ENCODE results near the gene ZSCAN16.

Gene ZSCAN16

GRCh38 chr6:28125401-28125800, 992 bp downstream of the ZSCAN16 start:
- in situ Hi-C loops (cut with MboI; ENCODE audit: low sequenced_read_pairs): no loop called here

- in situ Hi-C loops (cut with MboI; ENCODE audit: low sequenced_read_pairs): no loop called here
Observed at GRCh38 chr6:28134015-28134414, 9.6 kb downstream of the ZSCAN16 start.

GRCh38 chr6:28134716-28135115, 10.3 kb downstream of the ZSCAN16 start:
- in situ Hi-C loops (cut with MboI; ENCODE audit: low sequenced_read_pairs): no loop called here

- in situ Hi-C loops (cut with MboI; ENCODE audit: low sequenced_read_pairs): no loop called here
Observed at GRCh38 chr6:28135393-28135792, 11.0 kb downstream of the ZSCAN16 start.

- in situ Hi-C loops (cut with MboI; ENCODE audit: low sequenced_read_pairs): no loop called here
Observed at GRCh38 chr6:28136585-28137504, 12.4 kb downstream of the ZSCAN16 start.

GRCh38 chr6:28137505-28137981, 13.1 kb downstream of the ZSCAN16 start:
- in situ Hi-C loops (cut with MboI; ENCODE audit: low sequenced_read_pairs): no loop called here

DNA sequence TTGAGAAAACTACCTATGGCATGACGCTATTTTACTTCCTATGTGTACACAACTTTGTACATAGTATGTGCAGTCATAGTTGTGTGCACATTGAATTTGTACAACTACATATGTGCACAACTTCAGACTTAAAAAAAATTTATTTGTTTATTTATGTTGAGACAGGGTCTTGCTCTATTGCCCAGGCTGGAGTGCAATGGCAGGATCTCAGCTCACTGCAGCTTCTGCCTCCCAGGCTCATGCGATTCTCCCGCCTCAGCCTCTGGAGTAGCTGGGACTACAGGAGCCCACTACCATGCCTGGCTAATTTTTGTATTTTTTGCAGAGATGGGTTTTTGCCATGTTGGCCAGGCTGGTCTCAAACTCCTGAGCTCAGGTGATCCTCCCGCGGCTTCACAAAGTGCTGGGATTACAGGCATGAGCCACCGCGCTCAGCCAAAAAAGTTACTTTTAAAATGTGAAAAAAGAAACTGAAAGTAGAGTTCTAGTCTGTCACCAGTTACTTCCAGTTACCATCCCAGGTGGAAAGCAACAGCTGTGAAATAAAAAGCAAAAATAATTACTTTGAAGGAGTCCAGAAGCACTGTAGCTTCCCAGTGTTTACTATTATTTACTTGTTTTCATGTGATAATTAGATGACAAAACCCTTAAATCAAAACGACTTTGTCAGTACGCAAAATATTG, 15.6 kb downstream of the ZSCAN16 start:
- in situ Hi-C loops (cut with MboI; ENCODE audit: low sequenced_read_pairs): no loop called here

DNA sequence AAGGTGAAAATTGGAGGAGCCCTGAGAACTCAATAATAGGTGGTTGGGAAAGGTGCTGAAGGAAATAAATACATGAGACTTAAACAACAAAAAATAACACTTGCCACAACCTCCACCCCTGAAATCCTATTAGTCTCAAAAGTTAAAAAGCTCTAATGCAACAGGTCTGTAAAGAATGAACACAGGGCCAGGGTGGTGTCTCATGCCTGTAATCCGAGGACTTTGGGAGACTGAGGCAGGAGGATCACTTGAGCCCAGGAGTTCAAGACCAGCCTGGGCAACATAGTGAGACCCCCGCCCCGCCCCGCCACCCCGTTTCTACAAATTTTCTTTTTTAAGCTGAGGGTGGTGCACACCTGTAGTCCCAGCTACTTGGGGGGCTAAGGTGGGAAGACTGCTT, 16.2 kb downstream of the ZSCAN16 start:
- in situ Hi-C loops (cut with MboI; ENCODE audit: low sequenced_read_pairs): no loop called here

GRCh38 chr6:28141500-28142329, 17.3 kb downstream of the ZSCAN16 start, which contains the start of gene ZKSCAN8:
Gene ZKSCAN8, plus strand, starts transcription at chr6:28141883. Its CDS starts 6,525 bp downstream, at chr6:28148408.
- in situ Hi-C loops (cut with MboI; ENCODE audit: low sequenced_read_pairs): no loop called here

DNA sequence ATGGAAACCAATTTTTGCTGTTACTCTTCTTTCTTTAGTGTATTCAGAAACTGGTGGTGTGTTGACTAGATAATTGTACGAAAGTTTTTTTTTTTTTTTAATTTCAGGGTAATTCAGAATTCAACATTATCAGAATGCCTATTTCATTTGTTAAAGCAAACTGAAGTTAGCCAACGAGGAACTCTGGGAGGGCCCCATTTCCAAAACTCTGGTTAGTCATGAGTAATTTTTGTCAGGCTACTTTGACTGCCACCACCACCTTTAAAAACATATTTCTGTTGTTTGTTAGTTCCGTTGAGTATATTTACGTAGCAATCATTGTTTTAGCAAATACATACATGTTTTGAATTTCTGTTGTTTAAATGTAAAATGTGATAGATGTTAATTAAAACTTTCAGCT, 18.0 kb downstream of the ZSCAN16 start:
- in situ Hi-C loops (cut with MboI; ENCODE audit: low sequenced_read_pairs): no loop called here

DNA sequence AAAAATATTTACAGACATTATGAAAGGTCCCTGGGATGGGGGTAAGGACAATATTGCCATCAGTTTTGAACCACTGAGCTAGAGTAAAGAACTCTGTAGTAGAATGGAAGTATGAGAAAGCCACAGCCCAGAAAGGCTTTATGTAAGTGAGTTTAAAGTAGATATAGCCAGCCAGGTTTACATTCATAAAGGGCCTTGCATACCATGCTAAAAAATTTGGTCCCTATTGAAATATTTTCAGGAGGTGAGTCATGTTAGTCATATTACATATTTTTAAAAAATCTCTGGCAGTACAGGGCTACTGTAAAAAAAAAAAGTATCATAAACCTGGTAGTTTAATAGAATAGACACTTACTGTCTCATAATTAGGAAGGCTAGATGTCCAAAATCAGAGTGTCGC, 20.8 kb downstream of the ZSCAN16 start:
- in situ Hi-C loops (cut with MboI; ENCODE audit: low sequenced_read_pairs): no loop called here

DNA sequence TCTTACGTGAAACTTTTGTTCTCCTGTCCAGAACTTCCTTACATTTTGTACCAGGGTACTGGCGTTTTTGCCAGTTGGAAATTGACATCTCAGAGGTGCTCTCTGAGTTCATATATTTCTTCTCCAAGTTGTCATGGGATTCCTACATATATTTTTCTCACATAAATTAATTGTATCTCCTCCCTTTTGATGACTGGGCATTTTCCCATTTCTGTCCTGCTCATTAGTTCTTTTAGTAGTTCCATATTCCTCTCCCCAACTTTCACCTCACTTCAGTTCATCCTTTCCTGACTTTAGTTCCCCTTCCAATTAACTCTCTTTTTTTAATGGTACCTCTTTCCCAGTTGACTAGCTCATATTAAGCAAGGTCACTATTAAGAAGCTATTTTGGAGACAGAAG, 28.1 kb downstream of the ZSCAN16 start:
- in situ Hi-C loops (cut with MboI; ENCODE audit: low sequenced_read_pairs): no loop called here

DNA sequence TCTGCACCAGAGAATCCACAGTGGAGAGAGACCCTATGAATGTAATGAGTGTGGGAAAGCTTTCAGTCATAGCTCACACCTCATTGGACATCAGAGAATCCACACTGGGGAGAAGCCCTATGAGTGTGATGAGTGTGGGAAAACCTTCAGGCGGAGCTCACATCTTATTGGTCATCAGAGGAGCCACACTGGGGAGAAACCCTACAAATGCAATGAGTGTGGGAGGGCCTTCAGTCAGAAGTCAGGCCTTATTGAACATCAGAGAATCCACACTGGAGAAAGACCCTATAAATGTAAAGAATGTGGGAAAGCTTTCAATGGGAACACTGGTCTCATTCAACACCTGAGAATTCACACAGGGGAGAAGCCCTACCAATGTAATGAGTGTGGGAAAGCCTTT, 29.1 kb downstream of the ZSCAN16 start:
- in situ Hi-C loops (cut with MboI; ENCODE audit: low sequenced_read_pairs): no loop called here

DNA sequence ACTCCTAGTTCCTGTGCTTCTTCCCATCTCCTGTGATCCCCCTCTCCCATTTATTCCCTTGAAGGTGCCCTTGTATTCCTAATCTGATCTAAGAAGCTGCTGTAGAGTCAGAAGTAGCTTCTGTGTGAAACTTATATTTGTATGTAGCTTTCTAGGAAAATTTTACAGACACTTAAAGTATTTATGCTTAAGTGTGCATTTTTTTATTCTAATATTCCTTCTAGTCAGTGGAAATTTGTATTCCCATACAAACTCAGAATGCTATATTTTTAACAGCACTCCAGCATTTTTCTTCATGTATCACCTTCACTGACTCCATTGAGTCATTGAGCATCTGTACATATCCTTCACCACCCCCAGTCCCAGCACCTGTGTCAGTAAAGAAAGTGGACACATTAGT, 29.9 kb downstream of the ZSCAN16 start:
- in situ Hi-C loops (cut with MboI; ENCODE audit: low sequenced_read_pairs): no loop called here

DNA sequence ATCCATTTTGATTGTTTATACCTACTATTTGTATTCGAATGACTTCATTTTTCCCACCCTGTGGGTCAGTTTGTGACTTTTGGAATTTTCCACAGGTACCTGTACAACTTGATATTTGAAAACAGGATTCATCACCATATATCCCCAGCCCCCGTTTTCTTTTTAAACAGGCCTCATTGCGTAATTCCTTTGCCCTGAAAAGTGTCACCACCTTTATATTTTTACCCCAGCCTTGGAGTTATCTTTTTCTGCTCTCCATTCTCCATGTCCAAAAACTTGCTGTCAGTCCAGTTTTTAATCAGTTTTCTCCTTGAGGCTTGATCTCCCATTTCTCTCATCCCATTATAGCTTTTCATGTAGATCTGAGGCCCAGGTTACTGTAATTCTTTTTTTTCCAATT, 33.9 kb downstream of the ZSCAN16 start:
- in situ Hi-C loops (cut with MboI; ENCODE audit: low sequenced_read_pairs): no loop called here

DNA sequence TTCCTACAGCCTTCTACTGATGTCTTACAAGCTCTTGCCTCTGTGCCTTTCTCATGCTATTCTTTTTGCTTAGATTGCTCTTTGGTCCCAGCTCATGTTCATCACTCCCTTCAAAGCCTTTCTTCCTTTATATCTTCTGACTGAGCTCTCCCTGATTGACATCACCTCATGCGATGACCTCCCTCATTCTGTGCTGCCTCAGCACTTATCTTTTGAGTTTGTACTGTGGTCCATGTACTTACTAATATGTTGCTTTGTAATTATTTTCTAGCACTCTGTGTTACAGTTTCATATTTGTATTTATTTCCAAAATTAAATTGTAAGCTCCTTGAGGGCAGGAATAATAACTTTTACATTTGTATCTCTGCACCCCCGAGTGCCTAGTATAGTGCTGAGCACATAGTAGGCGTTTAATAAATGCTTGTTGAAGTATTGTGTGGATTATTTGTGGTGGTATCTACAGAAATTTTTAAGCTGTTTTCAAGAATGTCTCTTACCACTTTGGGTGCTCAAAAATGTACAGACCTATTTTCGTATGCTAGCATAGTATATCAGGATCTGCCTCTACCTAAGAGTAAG, 34.7 kb downstream of the ZSCAN16 start:
- in situ Hi-C loops (cut with MboI; ENCODE audit: low sequenced_read_pairs): no loop called here

DNA sequence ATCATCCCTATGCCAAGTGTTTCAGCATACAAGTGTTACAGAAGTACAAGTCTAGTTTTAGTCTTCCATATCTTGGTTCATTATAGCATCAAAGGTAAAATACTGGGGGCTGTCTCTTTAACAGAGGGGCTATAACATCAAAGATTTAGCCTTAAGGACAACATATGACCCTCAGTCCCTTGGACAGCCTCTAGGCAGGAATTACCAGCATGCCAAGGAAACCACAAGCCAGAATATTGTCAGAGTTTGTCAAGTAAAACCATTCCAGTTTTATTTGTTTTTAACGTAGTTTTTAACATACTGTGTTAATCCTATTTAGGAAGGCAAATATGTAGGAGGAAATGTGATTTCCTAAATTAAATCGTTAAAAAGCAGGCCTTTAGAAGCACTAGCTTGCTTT, 35.8 kb downstream of the ZSCAN16 start:
- in situ Hi-C loops (cut with MboI; ENCODE audit: low sequenced_read_pairs): no loop called here

- in situ Hi-C loops (cut with MboI; ENCODE audit: low sequenced_read_pairs): no loop called here
Observed at GRCh38 chr6:28161410-28162079, 37.1 kb downstream of the ZSCAN16 start.

DNA sequence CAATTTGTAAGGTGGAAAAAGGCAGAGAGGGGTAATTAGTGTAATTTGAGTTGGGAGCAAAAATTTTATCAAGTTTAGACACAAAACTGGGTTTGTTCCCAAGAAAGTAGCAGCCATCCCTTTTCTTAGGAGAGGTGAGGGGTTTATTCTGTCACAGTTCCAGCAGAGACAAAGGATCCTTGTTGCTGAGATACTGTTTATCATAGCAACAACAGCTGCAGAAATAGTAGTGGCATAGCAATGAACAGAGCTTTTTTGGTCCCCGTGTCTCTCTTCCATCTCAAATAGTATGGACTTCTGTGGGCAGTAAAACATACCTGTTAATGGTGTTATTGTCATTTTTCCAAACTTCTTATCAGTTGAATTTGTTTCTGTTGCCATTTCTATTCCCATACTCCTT, 41.2 kb downstream of the ZSCAN16 start:
- in situ Hi-C loops (cut with MboI; ENCODE audit: low sequenced_read_pairs): no loop called here

DNA sequence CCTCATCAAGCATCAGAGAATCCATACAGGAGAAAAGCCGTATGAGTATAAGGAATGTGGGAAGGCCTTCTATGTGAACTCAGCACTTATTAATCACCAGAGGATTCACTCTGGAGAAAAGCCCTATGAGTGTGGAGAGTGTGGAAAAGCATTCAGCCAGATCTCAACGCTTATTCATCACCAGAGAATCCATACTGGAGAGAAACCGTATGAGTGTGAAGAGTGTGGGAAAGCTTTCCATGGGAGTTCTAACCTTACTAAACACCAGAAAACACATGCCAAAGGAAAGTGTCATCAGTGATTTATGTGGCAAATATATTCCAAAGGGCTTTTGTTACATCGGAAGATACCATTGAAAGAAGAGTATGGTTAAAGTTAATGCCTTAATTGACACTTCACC, 42.7 kb downstream of the ZSCAN16 start:
- in situ Hi-C loops (cut with MboI; ENCODE audit: low sequenced_read_pairs): no loop called here
